ENCODE data around the gene OBP2A.
"Not testable (repeated sequence)": the region's sequence is repeated elsewhere in the genome, so short reads cannot be mapped to it uniquely, and the experiment has no call there.

Gene OBP2A

GRCh38 chr9:135523521-135524129 is 22.3 kb upstream of the OBP2A start:
- no peak overlapping the region for H3K4me3 ChIP-seq
- no peak overlapping the region for H3K9ac ChIP-seq (ENCODE audit: insufficient read length)
- H3K36me3 ChIP-seq (ENCODE audit: insufficient read depth, low read length) = no peaks in the 10 kb centered on the region
- H3K27ac ChIP-seq = no peak overlapping the region
- no peak for TF ChIP-seq POLR2AphosphoS5 (IDR thresholded peaks at IDR 0.05; ENCODE audit: borderline replicate concordance, low read depth, low read length)
- TF ChIP-seq FOXP2 (optimal IDR thresholded peaks at IDR 0.05; ENCODE audit: control extremely low read depth, extremely low read length, insufficient read depth) = no peak
- TF ChIP-seq EZH2 (IDR thresholded peaks at IDR 0.05) = no peak
- no peaks in the 10 kb centered on the region for H3K9me3 ChIP-seq (ENCODE audit: low read depth, low read length)
- no peak for DNase-seq (ENCODE audit: low read depth, low spot score)

DNA sequence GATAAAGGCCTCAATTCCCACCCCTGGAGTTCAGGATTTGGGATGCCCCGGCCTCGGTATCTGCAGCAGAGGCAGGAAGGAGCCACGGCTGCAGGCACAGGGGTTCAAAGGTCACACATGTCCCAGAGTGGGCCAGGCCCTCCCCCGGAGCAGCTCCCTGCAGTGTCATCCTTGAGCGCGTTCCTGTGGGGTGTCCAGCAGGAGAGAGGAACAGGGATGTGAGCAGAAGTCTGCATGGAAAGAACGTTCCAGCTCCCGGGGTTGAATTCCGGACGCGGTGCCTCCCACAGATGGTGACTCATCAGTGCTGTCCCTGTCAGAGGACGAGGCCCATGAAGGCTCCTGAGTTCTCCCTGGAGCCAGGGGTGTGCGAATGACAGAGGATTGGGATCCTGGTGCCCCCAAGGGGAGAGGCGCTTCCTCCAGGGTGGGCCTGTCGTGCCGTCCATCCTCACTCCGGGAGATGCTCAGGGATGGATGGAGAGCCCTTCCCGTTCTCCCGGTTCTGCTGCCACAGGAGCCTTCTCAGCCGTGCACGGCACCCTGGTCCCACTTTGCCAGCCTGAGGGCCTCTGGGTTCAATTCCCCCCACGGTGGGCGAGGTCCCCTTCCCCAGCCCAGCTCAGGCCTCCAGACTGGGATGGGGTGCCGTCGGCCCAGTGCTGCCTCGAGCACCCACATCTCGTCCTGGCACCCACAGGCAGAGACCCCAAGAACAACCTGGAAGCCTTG is 21.6 kb upstream of the OBP2A start:
- no peaks in the 10 kb centered on the region for H3K9me3 ChIP-seq (ENCODE audit: low read depth, low read length)
- no peak overlapping the region for H3K4me3 ChIP-seq
- DNase-seq (ENCODE audit: low read depth, low spot score) = no peak
- H3K36me3 ChIP-seq (ENCODE audit: insufficient read depth, low read length) = no peaks in the 10 kb centered on the region
- H3K9ac ChIP-seq (ENCODE audit: insufficient read length) = no peak overlapping the region
- H3K27ac ChIP-seq = no peak overlapping the region
- TF ChIP-seq FOXP2 (optimal IDR thresholded peaks at IDR 0.05; ENCODE audit: control extremely low read depth, extremely low read length, insufficient read depth) = no peak
- no peak for TF ChIP-seq EZH2 (IDR thresholded peaks at IDR 0.05)
- no peak for TF ChIP-seq POLR2AphosphoS5 (IDR thresholded peaks at IDR 0.05; ENCODE audit: borderline replicate concordance, low read depth, low read length)

DNA sequence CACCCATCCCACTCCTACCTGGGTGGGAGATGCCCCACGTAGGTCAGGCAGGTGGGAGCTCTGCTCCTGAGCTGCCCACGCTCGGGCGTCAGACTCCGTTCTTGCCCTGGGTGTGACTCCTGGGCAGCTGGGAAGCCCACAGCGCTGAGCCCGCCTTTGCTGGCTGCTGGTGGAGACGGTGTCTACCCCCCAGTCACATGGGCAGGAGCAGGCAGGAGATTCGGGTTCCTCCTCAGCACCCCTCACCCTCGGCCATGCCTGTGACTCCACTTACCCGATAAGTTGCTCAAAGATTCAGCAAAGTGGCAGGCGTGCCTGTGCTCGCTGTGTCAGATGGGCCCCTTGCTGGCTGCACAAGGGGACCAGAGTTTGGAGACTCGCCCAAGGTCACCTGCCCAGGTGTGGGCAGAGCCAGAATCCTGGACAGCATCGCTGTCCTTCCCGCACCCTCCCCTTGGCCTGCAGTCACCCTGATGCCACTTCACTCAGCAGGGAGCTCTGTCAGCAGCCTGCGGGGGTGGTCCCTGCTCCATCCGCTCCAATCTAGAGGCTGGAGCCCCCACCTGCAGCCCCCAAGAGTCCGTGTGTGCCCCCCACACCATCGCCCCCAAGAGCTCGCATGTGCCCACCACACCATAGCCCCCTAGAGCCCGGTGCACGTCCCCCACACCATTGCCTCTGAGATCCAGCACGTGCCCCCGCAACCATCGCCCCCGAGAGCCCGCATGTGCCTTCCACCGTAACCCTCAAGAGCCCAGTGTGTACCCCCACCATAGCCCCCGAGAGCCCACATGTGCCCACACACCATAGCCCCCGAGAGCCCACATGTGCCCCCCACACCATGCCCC is 20.5 kb upstream of the OBP2A start:
- Histone ChIP-seq H3K4me3 (no peak overlapping the region), H3K9ac (ENCODE audit: insufficient read length) (no peak overlapping the region), H3K9me3 (ENCODE audit: low read depth, low read length) (no peaks in the 10 kb centered on the region), H3K27ac (no peak overlapping the region), H3K36me3 (ENCODE audit: insufficient read depth, low read length) (no peaks in the 10 kb centered on the region)
- DNase-seq (ENCODE audit: low read depth, low spot score) = no peak
- TF ChIP-seq EZH2 (IDR thresholded peaks at IDR 0.05) (no peak), FOXP2 (optimal IDR thresholded peaks at IDR 0.05; ENCODE audit: control extremely low read depth, extremely low read length, insufficient read depth) (no peak), POLR2AphosphoS5 (IDR thresholded peaks at IDR 0.05; ENCODE audit: borderline replicate concordance, low read depth, low read length) (no peak)

DNA sequence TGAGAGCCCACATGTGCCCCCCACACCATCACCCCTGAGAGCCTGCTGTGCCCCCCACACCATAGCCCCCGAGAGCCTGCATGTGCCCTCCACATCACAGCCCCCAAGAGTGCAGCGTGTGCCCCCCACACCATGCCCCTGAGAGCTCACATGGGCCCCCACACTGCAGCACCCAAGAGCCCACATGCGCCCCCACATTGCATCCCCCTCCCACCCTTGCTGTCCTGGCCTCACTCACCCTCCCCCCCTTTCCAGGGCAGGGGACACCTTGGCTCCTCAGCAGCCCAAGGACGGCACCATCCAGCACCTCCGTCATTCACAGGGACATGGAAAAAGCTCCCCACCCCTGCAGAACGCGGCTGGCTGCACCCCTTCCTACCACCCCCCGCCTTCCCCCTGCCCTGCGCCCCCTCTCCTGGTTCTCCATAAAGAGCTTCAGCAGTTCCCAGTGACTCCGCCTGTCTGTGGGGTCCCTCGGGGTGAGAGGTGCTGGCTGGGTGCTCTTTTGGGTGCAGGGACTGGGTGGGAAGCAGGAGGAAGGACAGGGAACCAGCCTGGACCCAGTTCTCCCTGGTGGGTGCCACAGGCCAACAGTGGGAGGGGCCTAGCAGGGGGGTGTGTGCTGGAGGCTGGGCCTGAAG is 19.7 kb upstream of the OBP2A start:
- no peaks in the 10 kb centered on the region for H3K36me3 ChIP-seq (ENCODE audit: insufficient read depth, low read length)
- H3K9ac ChIP-seq (ENCODE audit: insufficient read length) = no peak overlapping the region
- no peak for TF ChIP-seq POLR2AphosphoS5 (IDR thresholded peaks at IDR 0.05; ENCODE audit: borderline replicate concordance, low read depth, low read length)
- TF ChIP-seq FOXP2 (optimal IDR thresholded peaks at IDR 0.05; ENCODE audit: control extremely low read depth, extremely low read length, insufficient read depth) = no peak
- no peak for TF ChIP-seq EZH2 (IDR thresholded peaks at IDR 0.05)
- no peaks in the 10 kb centered on the region for H3K9me3 ChIP-seq (ENCODE audit: low read depth, low read length)
- no peak overlapping the region for H3K4me3 ChIP-seq
- H3K27ac ChIP-seq = no peak overlapping the region
- DNase-seq (ENCODE audit: low read depth, low spot score) = no peak

DNA sequence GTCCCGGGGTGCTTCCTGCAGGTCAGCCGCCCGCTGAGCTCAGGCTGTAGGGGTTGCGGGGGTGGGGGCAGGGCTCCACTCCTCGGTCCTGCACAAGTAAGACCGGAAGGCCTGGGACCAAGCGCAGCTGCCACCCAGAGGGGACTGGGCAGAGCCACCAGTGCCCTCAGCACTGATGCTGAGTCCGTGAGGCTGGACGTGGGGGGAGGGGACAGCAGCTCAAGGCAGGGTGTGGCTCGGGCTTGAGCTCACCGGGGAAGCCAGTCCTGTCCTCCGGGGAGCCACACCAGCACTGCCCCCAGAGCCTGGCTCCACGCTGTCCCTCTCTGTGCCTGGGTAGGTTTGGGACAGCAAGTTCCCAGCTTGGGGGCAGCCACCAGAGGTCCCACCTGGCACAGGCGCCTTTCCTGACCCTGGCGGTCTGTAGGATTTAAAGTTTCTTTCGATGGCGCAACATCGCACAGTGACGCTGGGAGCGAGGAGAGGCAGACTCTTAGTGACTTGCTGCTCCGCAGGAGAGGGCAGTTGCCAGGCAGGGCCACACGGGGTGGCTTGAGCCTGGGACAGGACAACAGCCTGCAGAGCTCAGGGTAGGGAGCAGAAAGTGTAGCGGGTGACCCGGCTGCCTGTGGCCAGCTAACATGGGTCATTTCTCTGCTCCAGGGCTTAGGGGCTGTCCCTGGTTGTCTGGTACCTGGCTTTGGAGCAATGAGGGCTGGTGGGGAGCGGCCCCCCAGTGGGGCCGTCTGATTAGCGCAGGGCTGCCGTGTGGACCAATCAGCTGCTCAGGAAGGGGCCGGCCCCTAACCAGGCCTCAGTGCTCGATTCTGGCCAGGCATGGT is 19.0 kb upstream of the OBP2A start:
- H3K9ac ChIP-seq (ENCODE audit: insufficient read length) = no peak overlapping the region
- no peak for DNase-seq (ENCODE audit: low read depth, low spot score)
- TF ChIP-seq FOXP2 (optimal IDR thresholded peaks at IDR 0.05; ENCODE audit: control extremely low read depth, extremely low read length, insufficient read depth) (no peak), EZH2 (IDR thresholded peaks at IDR 0.05) (no peak), POLR2AphosphoS5 (IDR thresholded peaks at IDR 0.05; ENCODE audit: borderline replicate concordance, low read depth, low read length) (no peak)
- no peak overlapping the region for H3K4me3 ChIP-seq
- no peaks in the 10 kb centered on the region for H3K36me3 ChIP-seq (ENCODE audit: insufficient read depth, low read length)
- no peaks in the 10 kb centered on the region for H3K9me3 ChIP-seq (ENCODE audit: low read depth, low read length)
- no peak overlapping the region for H3K27ac ChIP-seq

DNA sequence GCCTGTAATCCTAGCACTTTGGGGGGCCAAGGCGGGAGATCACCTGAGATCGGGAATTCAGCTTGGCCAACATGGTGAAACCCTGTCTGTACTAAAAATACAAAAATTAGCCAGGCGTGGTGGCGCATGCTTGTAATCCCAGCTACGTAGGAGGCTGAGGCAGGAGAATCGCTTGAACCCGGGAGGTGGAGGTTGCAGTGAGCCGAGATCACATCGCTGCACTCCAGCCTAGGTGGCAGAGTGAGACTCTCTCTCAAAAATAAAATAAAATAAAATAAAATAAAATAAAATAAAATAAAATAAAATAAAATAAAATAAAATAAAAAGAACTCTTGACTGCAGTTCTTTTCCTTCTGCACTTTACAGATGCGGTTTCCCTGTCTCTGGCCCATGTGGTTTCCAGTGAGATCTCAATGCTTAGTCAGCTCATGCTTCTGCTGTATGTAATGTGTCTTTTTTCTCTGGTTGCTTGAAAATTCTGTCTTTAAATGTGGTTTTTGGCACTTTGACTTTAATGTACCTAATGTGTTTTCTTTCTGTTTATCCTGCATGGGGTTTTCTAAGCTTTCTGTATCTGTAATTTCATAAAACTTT is 17.0 kb upstream of the OBP2A start:
- not testable (repeated sequence) for H3K9ac ChIP-seq (ENCODE audit: insufficient read length); H3K9me3 ChIP-seq (ENCODE audit: low read depth, low read length); DNase-seq (ENCODE audit: low read depth, low spot score); H3K36me3 ChIP-seq (ENCODE audit: insufficient read depth, low read length); H3K4me3 ChIP-seq; H3K27ac ChIP-seq

DNA sequence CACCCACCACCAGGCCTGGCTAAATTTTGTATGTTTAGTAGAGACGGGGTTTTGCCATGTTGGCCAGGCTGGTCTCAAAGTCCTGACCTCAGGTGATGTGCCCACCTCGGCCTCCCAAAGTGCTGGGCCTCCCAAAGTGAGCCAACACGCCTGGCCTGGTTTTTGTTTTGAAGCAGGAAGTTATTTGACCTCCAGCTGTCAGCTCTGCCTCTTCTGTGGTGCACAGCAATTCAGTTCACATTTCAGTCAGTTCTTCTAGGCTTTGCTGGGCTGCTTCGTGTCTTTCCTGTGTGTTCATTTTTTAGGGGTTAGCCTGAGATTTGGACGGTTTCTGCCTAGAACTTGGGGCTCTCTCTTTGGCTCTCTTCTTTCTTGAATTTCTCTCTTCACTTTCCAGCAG is 15.8 kb upstream of the OBP2A start:
- H3K4me3 ChIP-seq = no peak overlapping the region
- TF ChIP-seq FOXP2 (optimal IDR thresholded peaks at IDR 0.05; ENCODE audit: control extremely low read depth, extremely low read length, insufficient read depth) = no peak
- no peak for TF ChIP-seq POLR2AphosphoS5 (IDR thresholded peaks at IDR 0.05; ENCODE audit: borderline replicate concordance, low read depth, low read length)
- no peak for TF ChIP-seq EZH2 (IDR thresholded peaks at IDR 0.05)
- no peak overlapping the region for H3K27ac ChIP-seq
- no peak for DNase-seq (ENCODE audit: low read depth, low spot score)
- no peaks in the 10 kb centered on the region for H3K9me3 ChIP-seq (ENCODE audit: low read depth, low read length)
- H3K9ac ChIP-seq (ENCODE audit: insufficient read length) = no peak overlapping the region
- H3K36me3 ChIP-seq (ENCODE audit: insufficient read depth, low read length) = no peaks in the 10 kb centered on the region

Data from SK-N-MC (cell line).